Inflammatory macrophage treated with lipopolysaccharide for 4 hours (primary cell): ENCODE results near the gene FEZF1.

ENCODE experiments used
- DNase-seq: peaks from one replicate; pipeline ENCODE4 v3.0.0-alpha.2; 2020

The FEZF1 gene

GRCh38 chr7:122304319-122304975 is at the start of gene FEZF1:
TSS of gene FEZF1 (minus strand) at chr7:122304750. CDS start at chr7:122304437, 313 bp downstream.
- DNase-seq: no peak

- DNase-seq: no peak
Measured at GRCh38 chr7:122352454-122352853, 47.9 kb upstream of the FEZF1 start.

GRCh38 chr7:122350701-122351100 is 46.2 kb upstream of the FEZF1 start:
- no peak for DNase-seq

- DNase-seq: no peak
Measured at GRCh38 chr7:122344303-122344620, 39.7 kb upstream of the FEZF1 start.

GRCh38 chr7:122343601-122344302 is 39.2 kb upstream of the FEZF1 start:
- DNase-seq: no peak

- DNase-seq: no peak
Measured at GRCh38 chr7:122340427-122340826, 35.9 kb upstream of the FEZF1 start.

- DNase-seq: no peak
Measured at GRCh38 chr7:122339145-122339904, 34.8 kb upstream of the FEZF1 start.

- DNase-seq: no peak
Measured at GRCh38 chr7:122337011-122337410, 32.5 kb upstream of the FEZF1 start.

GRCh38 chr7:122329145-122329802 is 24.7 kb upstream of the FEZF1 start:
- no peak for DNase-seq

- DNase-seq: no peak
Measured at GRCh38 chr7:122327969-122328368, 23.4 kb upstream of the FEZF1 start.

GRCh38 chr7:122316467-122317388 is 12.2 kb upstream of the FEZF1 start:
- DNase-seq: no peak

GRCh38 chr7:122315507-122316466 is 11.2 kb upstream of the FEZF1 start:
- DNase-seq: no peak

- DNase-seq: no peak
Measured at GRCh38 chr7:122314284-122314683, 9.7 kb upstream of the FEZF1 start.

GRCh38 chr7:122312789-122313188 is 8.2 kb upstream of the FEZF1 start:
- DNase-seq: no peak

- DNase-seq: no peak
Measured at GRCh38 chr7:122311734-122312450, 7.3 kb upstream of the FEZF1 start.

- no peak for DNase-seq
Measured at GRCh38 chr7:122311050-122311700, 6.6 kb upstream of the FEZF1 start.

- no peak for DNase-seq
Measured at GRCh38 chr7:122310119-122311021, 5.8 kb upstream of the FEZF1 start.

- DNase-seq: no peak
Measured at GRCh38 chr7:122309421-122309820, 4.9 kb upstream of the FEZF1 start.

GRCh38 chr7:122307228-122307621 is 2.7 kb upstream of the FEZF1 start:
- no peak for DNase-seq
